Raji (cell line): Measurements from ENCODE around the gene TREH.

Experiments
- POLR2A ChIP-seq: IDR thresholded peaks from 2 replicates; pipeline ENCODE4 v1.6.1; 2011; ENCODE audit warnings: low read depth, low read length, control low read depth; ENCODE audit not compliant: insufficient read depth

Gene TREH

DNA sequence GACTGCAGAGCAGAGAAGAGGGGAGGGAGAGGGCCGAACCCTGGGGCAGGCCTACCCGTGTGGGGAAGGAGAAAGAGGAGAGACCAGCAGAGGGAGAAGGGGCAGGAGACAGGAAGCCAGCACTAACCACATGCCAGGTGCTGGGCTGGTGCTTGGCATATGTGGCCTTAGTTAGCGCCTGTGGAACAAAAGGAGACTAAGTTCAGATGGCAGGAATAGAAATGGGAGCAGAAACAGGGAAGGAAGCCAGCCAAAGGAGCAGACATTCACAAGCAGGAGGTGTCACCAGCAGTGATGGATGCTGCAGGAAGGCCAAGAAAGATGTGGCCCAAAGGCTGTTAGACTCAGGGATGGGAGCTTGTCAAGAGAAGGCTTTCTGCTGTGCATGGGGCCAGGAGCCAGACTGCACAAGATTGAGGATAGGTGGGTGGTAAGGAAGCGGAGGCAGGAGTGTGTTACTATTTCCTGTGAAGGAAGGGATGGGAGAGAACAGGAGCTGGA, 26.7 kb downstream of the TREH start:
- no peak for TF ChIP-seq POLR2A

DNA sequence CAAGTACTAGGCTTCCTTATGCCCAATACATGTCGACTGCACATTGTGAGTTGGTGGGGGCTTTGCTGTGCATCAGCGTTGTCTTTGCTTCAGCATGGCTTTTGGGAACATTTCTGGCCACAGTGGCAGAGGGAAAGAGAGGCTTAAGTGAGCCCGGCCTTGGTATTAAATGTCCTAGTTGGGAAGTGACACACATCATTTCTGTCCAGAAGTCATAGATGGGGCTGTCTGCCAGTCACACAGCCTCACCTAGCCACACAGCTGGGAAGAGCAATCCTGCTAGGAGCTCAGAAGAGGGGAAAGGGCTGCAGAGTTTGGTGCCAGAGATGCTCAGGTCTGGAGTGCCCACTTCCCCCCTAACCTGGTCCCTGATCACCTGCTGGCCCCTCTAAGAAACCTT, 27.6 kb downstream of the TREH start:
- no peak for TF ChIP-seq POLR2A

DNA sequence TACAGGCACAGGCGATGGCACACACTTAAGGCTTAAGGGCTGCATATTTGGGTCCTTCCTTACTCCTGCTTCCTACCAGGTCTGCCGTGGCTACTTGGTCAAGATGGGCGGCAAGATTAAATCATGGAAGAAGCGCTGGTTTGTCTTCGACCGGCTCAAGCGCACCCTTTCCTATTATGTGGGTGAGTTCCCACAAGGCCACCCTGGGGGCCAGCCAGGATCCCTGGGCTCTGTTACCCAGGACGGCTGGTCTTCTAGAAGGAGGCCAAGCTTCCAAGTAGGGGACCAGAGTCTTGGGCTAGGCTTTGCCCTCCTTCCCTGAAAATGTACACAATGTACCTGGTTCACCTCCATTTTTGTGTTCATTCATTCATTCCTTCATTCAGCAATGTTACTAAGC, 29.1 kb downstream of the TREH start:
- no peak for TF ChIP-seq POLR2A

GRCh38 chr11:118649941-118650340, 29.5 kb downstream of the TREH start:
- TF ChIP-seq POLR2A = no peak

GRCh38 chr11:118648291-118648690, 31.2 kb downstream of the TREH start:
- TF ChIP-seq POLR2A = no peak

DNA sequence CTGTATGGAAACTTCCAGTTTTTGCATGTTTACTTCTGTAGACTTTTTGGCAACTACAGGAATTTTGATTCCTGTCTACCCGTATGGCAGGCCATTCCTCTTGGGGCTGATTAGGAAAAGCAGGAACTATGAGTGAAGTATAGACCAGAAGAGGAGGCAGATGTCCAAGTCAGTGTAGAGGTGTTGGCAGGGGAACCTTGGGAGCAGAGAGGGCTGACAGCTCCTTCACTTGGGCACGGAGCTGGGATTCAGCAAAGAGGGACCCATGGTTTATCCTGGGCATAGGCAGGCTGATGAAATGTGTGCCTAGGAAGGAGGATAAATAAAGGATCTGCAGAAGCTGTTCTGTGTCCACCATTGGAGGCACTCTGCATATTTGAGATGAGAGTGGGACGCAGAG, 33.1 kb downstream of the TREH start:
- TF ChIP-seq POLR2A = no peak

GRCh38 chr11:118645066-118645715, 34.3 kb downstream of the TREH start:
- no peak for TF ChIP-seq POLR2A

- TF ChIP-seq POLR2A = no peak
Measured at GRCh38 chr11:118644496-118644895, 35.0 kb downstream of the TREH start.

GRCh38 chr11:118643995-118644345, 35.5 kb downstream of the TREH start:
- no peak for TF ChIP-seq POLR2A

DNA sequence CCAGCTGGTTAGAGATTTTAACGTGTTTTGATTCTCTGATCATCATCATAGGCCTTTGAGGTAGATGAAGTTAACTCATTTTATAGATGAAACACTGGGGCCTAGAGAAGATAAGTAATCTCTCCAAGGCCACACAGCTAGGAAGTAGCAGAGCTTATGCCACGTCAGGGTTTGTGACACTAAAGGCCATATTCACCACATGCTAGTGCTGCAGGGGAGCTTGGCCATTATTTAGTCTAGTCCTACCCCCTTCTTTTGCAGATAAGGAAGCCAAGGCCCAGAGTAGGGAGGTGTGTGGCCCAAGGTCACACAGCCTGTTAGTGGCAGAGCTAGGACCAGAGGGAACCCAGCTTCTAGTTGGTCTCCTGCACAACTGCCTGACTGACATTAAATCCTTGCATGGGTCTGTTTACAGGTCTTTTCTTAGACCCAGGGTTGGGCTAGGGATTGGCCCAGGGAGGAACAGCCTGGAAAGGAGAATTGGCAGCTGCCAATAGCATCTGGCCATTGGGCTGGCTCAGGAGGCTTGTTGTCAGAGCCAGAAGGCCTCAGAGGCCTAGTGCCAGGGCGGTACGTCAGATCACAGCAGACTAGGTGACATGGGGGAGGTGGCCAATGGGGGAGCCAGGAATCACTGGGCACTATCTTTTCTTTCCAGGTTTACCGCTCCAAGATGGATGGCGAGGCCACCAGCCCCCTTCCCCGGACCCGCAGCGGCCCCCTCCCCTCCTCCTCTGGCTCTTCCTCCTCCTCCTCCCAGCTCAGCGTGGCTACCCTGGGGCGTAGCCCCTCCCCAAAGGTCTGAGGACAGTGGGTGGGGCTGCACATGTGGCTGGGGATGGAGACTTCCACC, 36.1 kb downstream of the TREH start:
- no peak for TF ChIP-seq POLR2A

GRCh38 chr11:118641397-118642019, 37.9 kb downstream of the TREH start:
- no peak for TF ChIP-seq POLR2A

DNA sequence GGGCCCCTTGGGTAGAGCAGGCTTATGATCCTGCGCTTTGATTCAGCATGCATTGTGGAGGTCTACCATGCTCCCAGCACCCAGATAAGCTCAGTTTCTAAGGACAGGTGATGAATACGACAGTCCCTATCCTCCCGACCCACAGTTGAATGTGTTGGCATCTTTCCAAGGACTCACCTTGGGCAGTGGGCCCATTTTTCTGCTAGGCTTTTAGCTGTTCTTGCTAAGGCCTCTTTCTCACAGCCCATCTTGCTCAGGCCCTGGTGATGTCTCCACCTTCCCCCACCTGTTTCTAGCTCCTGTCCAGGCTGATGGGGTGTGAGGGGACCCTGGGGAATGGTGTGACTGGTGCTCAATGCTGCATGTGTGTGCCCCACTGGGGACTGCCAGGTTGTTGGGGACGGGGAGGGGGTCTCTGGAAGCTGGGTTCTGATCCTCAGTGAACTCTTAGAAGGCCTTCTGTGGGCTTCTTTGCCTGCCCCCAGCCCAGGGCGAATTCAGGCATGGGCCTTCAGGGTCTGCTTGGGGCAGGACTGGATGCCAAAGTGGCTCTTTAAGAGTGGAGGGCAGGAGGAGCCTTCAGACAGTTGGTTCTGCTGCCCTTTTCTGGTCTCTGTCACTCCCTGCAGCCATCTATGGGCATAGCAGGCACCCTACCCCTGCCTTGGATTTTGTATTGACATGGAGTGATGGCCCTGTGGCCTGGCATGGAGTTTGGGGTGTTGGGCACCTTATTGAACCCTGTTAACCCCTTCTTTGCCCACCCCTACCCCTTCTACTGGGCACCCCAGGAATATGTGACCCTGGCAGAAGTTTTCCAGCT, 38.9 kb downstream of the TREH start:
- TF ChIP-seq POLR2A = no peak

DNA sequence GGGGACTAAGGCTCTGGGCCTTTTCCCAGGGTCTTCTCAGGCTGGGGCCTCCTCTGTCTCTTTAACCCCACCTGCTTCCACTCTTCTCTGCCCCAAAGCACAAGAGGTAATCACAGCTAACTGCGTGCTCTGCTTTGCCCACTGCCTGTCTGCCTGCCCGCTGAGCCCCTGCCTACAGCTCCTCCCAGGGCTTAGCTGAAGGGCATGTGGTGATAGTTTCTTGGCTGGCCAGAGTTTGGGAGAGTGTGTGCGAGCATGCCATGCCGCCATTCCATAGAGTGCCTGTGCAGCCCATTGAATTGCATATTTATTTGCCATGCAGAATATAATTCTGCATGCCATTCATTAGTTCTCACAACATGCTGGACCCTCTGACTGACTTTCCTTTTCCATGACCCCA, 39.6 kb downstream of the TREH start:
- TF ChIP-seq POLR2A = no peak

- no peak for TF ChIP-seq POLR2A
Measured at GRCh38 chr11:118638726-118639125, 40.7 kb downstream of the TREH start.
